GM10266 (cell line): ENCODE results near the gene SEMA3C.

Experiments used
- DNase-seq: peaks from one replicate; pipeline ENCODE4 v3.0.0; 2012; ENCODE audit errors: extremely low spot score
- TF ChIP-seq, protein P1 (sequence below): IDR thresholded peaks from 2 replicates; pipeline ENCODE4 v1.5.1; 2012; ENCODE audit warnings: mild to moderate bottlenecking, low read depth; ENCODE audit not compliant: control insufficient read depth, insufficient read depth; ENCODE audit errors: missing control alignments

Gene SEMA3C

DNA sequence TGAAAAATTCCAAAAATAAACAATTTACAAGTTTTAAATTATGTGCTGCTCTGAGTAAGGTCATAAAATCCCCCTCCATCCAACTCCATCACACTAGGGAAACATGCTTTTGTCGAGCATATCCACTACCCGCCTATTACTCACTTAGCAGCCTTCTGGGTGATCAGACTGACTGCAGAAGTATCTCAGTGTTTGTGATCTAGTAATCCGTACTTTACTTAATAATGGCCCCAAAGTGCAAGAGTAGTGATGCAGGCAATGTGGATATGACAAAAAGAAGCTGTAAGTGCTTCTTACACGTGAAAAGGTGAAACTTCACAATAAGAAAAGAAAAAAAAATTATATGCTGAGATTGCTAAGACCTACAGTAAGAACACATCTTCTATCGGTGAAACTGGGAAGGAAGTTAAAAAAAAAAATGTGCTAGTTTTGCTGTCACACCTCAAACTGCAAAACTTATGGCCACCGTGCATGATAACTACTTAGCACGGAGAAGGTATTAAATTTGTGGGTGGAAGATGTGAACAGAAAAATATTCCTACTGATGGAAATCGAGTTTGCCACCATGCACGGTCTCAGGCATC is 43.2 kb downstream of the SEMA3C start:
- TF ChIP-seq, protein P1, sequence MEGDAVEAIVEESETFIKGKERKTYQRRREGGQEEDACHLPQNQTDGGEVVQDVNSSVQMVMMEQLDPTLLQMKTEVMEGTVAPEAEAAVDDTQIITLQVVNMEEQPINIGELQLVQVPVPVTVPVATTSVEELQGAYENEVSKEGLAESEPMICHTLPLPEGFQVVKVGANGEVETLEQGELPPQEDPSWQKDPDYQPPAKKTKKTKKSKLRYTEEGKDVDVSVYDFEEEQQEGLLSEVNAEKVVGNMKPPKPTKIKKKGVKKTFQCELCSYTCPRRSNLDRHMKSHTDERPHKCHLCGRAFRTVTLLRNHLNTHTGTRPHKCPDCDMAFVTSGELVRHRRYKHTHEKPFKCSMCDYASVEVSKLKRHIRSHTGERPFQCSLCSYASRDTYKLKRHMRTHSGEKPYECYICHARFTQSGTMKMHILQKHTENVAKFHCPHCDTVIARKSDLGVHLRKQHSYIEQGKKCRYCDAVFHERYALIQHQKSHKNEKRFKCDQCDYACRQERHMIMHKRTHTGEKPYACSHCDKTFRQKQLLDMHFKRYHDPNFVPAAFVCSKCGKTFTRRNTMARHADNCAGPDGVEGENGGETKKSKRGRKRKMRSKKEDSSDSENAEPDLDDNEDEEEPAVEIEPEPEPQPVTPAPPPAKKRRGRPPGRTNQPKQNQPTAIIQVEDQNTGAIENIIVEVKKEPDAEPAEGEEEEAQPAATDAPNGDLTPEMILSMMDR = no peak

DNA sequence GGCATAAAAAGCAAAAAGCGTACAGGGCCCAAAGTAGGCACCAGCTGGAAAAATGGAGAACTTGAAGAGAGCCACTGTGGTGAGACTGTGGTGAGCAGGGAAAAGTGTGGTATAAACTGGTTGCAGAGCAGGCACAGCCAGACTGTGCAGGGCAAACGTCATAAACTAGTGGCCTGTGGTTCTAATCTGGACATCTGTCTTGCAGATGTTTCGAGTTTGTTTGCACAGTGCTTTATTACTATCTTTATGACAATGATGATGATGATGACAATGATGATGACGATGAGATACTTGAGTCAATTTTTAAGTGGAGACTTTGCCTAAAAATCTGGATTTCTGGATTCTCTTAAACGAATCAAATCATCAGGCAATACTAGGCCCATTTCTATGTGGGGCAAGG is 45.7 kb downstream of the SEMA3C start:
- TF ChIP-seq, protein P1 = no peak
- DNase-seq = no peak

More for the DNA sequence above, 43.2 kb downstream of the SEMA3C start:
- DNase-seq = no peak

DNA sequence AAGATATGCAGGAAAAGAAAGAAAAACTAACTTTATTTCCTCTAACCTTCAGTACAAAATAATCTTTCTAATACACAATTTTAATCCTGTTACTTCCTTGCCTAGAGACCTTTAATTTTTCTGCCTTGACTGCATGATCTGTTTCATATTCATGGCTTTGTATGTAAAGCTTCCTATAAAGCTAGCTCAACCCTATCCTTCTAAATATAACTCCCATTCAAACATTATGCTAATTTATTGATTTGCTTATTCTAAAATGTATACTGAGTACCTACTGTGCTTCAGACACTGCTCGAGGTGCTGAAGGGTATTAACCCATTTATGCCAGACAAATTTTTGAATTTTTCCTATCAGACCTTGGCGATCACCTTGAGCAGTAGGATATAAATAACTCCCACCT is 47.6 kb downstream of the SEMA3C start:
- DNase-seq = no peak
- TF ChIP-seq, protein P1 = no peak

DNA sequence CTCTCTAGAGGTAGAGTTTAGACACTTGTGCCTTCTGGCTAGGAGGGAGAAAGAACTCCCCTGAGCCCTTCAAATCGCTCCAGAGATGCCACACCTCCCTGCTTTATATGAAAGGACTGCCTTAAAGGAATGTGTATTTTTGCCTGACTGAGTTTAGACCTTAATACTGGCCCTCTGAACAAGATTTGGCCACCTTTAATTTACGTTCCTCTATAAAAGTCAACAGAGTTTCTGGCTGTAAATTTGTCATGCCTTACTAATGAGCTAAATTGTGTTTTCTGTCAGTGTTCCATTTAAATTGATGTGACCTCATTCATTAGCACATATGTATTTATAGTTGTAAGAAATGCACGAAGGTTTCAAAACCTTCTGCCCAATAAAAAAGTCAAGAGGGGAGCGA is 48.0 kb downstream of the SEMA3C start:
- no peak for DNase-seq
- TF ChIP-seq, protein P1 = no peak

DNA sequence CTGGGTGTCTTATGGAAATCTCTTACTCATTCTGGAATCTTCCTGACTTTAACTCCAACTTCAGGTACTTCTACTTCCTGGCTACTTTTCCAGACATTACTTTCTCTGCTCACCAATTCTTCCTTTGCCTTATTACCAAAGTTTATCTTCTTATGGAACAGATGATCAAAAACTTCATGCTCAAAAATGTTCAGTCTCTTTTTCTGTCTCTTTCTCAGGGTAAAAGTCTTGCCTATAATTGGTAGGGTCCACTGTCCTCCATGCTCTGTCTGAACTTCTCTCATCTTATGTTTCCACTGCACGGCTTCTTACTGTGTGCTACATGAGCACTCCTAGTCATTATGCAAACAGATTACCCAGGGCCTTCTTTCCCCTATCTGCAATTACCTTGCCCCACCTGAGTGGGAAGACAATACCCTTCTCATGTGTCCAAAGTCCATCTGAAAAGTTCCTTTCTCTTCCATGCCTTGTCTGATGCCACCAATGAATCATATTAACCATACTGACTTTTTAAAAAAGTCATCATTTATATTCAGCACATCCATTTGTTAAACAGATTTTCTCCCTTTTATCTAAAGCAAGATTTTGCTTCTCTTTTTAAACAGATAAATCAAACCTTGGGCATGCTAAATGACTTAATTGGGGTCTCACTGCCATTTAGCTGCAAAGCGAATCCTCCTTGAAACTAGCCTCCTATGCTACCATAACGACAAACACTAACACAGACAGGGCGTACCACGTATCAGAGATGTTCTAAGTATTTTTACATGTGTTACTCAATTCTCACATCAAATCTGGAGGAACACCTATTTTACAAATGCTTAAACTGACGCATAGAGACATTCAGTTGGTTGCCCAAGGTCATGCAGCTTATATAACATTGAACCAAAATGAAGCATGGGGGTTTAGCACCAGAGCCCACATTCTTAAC is 48.8 kb downstream of the SEMA3C start:
- TF ChIP-seq, protein P1 = no peak
- no peak for DNase-seq

DNA sequence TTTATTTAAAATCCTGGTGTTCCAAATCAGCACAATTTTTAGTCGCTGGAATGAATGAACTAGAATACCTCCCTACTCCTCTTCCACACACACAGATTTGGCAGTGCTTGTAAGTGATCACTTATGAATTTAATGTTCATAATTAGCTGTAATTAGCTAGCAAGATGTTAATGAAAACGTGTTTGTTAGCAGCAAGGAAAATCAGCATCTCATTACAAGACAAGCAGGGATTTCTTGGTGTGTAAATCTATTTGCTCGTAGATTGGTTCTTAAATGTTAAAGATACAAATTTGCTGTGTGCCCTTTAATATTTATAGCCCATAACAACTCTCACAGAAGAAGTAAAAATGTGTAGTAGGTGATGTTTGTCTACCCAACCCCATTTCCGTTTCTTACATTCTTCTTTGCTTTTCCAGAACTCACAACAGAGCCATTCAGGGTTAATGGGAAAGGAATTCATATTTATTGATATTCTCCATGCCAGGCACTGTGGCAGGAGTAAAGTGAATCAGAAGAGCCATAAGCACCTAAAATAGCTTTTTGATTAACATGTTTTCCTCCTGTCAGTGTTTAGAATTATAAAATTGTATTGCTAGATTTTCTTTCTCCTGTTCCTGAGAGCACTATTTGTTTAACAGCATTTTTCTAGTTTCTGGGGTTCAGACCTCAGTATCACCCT is 49.6 kb downstream of the SEMA3C start:
- TF ChIP-seq, protein P1 = no peak
- DNase-seq = no peak

DNA sequence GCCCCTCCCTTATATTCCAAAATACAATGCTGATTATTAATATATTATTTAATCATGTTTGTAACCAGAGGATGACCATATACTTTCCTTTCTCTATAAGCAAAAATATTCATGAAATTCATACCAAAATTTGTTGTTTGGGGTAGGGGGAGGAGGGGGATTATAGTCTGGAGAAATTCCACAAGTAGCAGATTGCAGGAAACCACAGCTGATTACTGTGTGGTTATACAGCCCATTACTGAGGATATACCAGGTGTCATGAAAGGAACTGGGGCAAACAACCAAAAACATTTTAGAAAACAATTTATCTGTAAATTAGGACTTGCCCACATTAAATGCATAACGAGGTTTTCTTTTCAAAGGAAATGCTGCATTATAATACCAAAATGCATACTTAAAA is 50.3 kb downstream of the SEMA3C start:
- TF ChIP-seq, protein P1 = no peak
- no peak for DNase-seq
